Measurements from ENCODE around the gene NHEJ1.

Gene NHEJ1

DNA sequence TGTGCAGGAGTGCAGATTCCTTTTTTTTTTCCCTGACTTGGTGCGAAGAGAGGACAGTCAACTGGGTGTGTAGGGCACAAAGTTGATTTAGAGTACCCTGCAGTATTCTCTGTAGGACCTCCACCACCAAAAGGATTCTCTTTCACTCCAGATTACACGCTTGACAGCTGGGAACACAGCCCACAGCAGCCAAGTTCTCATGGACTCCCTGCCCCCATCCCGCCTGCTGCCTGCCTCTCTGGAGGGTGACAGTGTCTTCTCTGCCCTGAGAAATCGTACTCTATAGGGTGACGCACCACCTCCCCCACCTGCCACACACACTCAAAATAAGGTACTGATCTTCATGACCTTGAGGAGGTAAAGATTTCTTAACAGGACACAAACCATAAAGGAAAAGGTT lies 73.3 kb downstream of the NHEJ1 start:
- DNase-seq (ENCODE audit: low read depth), result no peak

DNA sequence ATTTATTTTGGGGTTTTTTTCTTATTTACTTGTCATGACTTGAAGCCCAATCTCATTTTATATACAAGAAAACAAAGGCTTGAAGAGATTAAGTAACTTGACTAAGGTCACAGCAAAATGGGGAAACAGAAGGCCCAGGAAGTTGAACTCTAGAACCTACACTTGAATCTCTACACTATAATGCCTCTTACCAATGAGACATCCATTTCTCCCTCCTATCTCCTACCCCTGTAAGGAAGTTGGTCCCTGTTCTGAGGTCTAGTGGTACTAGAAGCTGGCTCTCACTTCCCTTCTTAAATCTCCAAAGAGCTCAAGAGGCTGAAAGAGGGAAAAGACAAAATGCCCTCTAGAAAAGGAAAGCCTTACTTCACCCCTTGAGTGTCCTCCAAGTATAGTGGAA lies 74.4 kb downstream of the NHEJ1 start:
- DNase-seq (ENCODE audit: low read depth), result no peak

DNA sequence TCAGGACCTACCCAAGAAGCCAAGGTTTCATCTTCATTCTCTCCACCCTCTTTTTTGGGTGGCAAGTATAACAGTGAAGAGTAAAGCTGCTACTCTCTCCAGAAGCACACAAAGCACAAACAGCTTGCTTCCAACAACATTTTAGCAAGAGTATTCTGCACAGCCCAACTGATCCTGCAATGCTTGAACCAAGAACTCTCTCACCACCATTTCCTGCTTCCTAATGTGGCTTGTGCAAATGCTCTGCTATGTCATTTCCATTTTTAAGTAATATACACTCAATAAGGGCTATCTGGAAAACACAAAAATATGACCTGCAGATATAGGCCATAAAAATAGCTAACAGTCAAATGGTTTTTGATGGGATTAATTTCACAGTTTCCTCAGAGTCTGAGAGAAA lies 75.8 kb downstream of the NHEJ1 start:
- DNase-seq (ENCODE audit: low read depth), result no peak

DNA sequence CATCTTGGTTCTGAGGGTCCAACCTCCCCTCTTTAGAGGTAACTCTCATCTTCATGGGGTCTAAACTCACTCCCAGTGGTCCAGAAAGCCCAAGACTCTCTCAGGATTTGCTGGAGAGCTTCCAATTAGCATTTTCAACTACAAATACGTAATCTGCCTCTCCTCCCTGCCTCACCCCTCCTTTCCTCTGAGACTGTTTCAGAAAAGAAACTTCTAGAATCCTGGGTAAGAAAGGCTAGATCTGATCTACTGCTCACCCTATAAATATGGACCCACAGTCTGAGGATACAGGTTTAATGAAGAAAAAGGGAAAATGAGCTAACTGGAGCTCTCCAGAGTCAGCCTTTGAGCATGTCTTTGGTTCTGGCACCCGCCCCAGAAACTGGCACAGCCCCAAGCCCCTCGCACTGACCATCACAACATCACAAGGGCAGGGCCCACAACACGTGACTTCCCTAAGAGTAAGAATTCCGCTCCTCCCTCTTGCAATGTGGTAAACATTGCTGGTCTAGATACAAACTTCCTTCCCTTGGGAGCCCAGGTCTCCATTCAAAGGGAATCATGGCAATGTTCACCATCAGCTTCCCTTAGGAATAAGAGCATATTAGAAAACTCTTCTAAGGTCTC lies 78.2 kb downstream of the NHEJ1 start:
- DNase-seq (ENCODE audit: low read depth), result no peak

DNA sequence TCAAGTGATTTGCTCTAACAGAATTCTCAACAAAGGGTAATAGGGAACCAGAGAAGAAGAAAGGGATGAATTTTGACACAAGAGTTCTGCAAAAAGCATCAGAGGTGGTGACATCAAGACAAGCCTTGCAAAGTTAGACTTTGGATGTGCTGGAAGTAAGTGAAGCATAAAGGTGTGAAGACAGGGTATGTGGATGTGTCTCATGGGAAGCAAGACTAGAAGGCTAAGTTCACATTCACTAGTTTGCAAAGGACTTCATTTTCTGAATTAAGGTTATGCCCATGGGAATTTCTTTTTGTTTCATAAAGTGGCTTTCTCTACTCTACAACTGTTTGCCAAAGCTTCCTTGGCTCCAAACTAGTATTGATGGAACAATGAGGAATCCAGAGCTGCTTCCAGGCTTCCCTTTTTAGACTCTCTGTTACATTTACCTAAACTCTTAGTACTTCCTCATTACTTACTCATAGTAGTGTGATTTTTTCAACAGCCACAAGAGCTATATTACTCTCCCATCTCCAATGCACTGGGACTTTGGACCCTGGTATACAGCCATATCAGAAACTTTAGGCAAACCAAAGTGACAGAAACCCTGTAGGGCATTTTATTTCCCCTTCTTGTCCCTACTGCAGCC lies 78.8 kb downstream of the NHEJ1 start:
- no peak for DNase-seq (ENCODE audit: low read depth)

DNA sequence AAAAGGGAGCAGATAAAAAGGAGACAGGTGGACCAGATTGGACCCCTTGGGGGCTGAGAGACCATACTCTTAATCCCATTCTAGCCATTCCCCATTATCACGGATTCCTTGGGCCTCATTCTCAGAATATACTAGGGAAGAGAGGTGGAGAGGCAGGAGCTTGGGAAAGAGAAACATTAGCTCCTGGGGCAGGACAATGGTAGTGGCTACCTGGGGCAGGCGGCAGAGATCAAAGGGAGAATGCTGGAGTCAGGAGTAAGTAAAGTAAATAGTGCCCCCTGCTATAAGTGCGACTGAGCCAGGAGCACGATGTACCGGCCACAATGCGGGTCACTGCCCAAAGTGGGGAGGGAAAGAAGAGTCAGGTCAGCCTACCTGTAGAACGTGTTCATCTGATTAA lies 79.5 kb downstream of the NHEJ1 start:
- DNase-seq (ENCODE audit: low read depth), result no peak

DNA sequence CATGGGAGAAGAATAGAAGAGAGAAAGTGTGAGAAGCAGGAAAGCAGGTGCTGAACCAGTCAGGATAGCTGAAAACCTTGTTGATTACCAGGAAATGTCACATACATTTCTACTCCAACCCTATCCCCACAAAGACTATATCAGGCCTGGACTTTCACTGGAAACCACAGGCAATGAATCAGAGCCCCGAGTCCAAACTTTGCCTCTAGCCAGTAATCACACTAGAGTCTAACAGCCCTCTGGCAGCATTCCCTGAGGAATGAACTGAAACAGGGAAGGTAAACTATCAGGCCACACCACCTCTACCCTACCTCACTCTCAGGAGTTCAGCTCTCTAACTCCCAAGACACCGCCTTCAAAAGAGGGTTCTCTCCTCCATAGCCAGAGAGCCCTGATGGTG lies 81.2 kb downstream of the NHEJ1 start:
- peak; percentile 38 for DNase-seq (ENCODE audit: low read depth)

DNA sequence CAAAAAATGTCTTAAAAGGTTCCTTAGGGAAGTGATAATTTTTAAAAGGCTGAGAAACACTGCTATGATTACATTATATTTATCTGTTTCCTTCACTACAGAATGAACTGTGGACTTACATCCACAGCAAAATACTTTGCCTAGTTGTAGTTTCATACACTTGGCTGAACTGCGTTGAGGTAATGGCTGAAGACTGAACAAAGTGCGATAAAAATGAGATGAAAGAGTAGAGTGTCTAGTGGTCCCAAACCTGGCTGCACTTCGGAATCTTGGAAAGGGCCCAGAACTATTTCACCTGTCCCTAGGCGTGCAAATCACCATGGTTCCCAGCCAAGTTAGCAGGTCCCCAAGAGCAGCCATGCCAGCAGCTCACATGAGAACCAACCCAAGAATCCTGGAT lies 81.7 kb downstream of the NHEJ1 start:
- no peak for DNase-seq (ENCODE audit: low read depth)

DNA sequence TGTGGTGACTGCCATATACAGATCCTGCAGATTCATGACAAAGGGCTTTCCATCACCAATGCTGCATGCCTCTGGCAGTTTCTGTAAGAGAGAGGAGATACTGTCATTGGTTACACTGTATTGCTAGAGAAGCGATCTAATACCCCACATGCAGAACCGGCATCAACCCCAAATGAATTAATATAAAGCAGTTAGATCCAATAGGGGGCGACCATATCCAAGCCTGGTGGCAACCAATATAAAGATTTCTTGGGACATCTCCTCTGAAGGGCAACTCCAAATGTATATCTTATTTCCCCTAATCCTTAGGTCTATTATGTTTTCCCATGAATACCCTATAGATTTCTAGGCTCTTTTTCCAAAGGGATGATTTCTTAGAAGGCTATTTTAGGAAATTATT lies 82.5 kb downstream of the NHEJ1 start:
- DNase-seq (ENCODE audit: low read depth), result no peak

DNA sequence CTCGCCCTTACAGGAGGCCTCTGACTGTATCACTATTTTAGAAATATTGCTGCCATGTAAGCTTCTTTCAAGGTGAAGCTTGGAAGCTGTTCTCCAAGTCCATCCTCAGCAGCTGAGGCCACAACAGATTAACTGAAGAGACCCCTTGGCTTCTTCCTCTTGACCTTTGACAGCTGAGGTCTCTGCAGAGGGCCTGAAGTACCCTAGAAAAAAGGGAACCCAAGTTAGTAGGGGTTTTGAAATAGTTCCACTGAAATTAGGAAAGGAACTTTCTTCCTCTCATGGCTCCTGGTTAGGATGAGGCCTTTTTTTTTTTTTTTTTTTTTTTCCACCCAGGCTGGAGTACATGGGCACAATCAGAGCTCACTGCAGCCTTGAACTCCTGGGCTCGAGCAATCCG lies 84.4 kb downstream of the NHEJ1 start:
- DNase-seq (ENCODE audit: low read depth), result no peak

DNA sequence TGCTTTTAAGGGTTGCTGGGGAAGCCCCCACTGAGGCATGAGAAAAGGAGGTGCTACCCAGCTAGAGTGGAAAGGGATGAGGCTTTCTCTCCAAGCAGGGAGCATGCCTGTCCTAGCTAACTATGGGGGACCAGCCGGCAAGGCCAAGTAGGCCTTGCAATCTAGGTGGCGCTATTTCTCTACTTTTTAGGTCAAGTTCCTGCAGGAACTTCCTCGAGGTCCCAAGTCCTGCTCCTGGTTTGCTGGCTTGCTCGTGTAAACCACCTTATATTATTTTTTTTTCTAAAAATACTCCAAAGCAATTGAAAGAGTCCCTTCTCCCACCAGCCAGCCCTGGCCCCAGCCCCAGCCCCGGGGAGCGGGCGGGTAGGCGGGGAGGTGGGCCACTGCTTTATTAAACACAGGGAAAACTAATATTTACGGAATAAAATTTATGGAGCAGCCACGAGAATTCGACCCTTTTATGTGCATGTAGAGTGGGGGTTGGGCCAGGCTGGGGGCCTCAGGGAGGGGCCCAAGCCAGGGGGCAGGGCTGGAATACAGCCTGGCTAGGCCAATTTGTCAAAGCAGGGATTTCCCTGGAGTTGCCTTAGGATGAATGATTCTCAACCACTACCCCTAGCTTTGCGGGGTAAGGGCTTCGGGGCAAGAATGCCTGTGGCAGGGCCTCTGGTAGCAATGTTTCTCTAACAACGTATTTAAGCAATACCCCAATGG lies 87.0 kb downstream of the NHEJ1 start:
- DNase-seq (ENCODE audit: low read depth), result peak; percentile 33

DNA sequence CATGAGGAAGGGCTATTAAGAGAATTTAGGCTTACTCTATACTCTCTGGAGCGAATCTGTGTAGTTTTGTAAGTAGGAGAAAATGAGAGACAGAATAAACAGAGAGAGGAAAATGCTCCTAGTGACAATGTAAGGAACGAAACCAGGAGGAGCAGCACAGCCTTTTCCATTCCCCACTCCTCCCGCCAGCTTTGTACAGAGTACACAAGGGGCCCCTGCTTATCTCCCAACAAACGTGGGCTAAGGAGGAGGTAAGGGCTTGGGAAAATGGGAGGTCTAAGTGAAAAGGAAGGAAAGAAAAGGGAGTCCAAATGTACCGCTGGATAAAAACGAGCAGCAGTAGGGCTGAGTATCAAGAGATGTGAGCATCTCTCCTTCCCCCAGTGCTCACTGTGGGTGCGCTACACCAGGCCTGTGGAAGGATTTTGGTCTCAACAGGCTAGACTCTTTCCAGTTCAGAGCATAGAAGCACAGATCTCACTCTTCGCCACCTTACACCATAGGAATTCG lies 87.8 kb downstream of the NHEJ1 start:
- DNase-seq (ENCODE audit: low read depth), result no peak

DNA sequence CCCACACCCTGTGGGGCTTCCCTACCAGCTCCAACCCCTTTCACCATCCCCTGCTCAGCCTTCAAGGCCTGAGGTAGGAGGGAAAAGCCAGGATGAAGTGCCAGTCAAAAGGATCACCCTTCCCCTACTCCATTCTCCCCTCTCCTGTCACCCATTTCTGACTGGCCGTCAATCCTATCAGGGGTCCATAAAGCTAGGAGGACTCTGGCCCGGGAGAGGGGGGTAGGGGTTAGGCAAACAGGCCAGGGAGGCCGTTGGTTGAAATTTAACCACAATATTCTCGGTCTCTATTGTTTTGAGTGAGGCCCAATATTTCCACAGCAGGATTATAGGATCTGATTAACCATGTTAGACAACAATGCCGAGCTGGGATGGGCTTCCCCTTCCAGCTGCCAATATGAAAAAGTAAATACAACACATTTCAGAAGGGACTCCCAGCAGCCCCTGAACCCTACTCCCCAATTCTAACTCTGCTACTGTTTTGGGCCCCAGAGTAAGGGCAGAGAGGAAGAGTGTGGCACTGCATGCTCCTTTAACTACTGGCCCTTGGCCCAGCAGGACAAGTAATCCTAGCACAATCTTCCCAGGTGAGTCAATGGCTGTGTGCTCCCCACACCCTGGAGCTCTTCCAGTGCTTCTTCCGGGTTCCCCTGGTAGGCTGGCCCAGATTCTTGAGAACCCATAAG lies 89.3 kb downstream of the NHEJ1 start:
- no peak for DNase-seq (ENCODE audit: low read depth)

DNA sequence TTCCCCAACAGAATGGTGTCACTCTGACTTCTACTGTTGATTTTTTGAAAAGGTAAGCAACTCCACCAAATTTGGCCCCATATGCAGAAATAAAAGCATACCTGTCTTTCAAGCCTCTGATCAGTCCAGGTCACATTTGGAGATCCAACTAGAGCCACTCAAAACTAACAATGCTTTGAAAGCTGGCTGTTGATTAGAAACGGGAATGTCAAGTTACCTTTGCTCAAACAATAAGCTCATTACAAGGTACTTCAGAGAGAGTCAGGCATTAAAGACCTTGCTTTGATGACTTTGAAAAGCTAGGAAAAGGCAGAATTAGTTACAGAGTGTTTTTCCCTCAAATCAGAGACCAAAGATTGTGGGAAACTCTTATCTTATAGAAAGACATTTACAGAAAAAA lies 95.1 kb downstream of the NHEJ1 start:
- no peak for DNase-seq (ENCODE audit: low read depth)

DNA sequence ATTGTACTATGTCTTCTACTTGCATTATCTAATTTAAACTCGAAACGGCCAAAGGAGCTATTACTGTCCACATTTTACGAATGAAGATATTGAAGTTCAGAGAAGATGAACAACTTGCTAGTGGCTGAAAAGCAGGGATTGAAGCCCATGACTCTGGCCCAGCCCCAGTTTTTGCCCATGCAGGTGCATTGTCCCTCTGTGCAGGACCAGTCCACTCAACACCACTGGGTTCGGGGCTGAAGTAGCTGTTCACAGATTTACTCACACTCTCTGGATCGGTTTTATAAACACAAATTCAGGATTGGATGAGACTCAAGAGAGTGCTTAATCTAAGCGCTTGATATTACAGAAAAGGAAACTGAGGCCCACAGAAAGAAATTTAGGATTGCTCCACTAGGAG lies 98.5 kb downstream of the NHEJ1 start:
- no peak for DNase-seq (ENCODE audit: low read depth)

DNA sequence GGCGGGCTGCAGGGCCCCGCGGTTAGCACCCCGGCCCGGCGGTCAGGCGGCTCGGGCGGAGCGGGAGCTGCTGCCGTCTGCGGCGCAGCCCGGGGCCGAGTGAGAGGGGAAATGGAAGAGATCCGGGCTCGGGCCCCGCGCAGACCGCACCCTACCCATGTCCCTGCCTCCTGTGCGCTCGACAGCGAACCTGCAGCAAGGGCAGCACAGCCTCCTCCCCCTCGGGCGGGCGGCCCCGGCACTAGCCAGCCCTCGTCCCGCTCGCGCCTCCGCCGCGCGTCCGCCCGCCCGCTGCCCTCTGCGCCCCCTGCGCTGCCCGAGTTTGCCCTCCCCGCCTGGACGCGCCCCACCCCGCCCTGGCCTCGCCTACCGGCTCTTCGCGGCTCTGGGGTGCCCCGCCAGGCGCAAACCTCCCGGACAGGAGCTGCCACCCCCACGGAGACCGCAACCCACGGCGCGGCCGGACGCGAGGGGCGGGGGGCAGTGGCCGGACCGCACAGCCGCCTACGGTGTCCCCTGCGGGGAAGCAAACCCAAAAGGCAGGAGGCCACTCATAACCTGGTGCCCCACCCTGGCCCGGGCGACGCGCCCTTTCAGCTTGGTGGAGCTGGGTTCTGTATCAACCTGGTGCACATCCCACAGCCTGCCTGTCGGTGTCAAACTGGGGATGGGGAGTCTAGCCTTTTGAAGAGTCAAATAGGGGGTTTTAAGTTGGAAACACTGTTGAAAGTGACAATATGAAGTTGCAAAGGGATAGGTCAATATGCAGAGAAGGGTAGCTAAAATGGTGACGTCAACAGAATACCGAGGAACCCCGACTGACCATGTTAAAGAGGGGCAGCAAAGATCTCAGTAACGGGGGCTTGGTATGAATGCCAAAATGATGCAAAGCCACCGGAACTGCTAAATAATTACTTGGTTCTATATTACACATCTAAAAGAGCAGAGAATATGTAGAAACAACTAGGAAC lies 99.5 kb downstream of the NHEJ1 start, which contains the start of gene IHH:
Gene IHH (minus strand): TSS at position 101 of the 971 bp plus-strand sequence. CDS start 454 bp downstream, outside the sequence.
- DNase-seq (ENCODE audit: low read depth), result no peak

DNA sequence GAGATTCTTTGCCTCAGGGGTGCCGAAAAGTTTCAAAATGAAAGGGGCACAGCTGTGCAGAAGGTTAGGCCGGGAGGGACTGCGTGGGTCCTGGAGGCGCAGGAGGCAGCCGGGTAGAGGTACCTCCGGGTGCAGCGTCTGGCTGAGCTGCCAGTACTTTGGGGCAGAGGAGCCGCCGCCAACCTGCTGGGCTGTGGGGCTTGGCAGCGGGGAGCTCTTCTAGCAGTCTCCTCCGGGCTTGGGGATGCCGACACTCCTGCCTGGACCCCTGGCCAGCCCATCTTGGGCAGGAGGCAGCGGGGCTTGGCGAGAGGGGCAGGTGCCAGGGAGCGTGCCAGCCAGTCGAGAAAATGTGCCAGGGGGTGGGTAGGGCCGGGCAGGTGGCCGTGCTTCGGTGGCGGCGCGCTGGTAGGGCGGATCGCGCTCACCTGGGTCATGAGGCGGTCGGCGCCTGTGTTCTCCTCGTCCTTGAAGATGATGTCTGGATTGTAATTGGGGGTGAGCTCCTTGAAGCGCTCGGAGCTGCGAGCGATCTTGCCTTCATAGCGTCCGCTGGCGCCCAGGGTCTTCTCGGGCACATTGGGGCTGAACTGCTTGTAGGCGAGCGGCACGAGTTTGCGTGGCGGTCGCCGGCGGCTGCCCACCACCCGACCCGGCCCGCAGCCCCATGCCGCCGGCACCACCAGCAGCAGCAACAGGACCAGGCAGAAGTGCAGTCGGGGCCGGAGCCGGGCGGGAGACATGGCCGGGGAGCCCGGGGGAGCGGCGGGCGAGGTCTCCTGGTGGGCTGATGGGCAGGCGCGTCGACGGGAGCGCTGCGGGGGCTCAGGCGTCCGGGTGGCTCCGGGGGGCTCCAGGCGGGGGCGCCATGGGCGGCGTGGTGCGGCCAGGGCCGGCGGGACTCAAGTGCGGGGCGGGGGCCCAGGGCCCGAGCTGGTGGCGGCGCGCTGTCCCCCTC lies 100.6 kb downstream of the NHEJ1 start:
- no peak for DNase-seq (ENCODE audit: low read depth)

DNA sequence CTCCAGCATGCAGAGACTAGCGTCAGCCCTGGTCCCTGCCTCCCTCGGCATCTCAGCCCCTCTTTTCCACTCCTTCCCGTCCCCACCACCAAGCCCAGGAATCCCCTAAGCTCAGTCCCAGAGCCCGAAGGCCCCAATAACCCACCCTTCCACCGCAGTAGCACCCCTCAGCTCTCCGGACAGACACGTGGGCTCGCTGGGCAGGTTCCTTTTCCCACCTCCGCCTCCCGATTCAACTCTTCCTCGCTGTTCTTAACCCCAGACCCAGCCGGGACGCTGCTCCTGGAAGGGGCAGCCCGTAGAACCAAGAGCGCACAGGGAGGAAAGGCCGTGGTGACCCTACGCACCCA lies 101.3 kb downstream of the NHEJ1 start:
- no peak for DNase-seq (ENCODE audit: low read depth)

DNA sequence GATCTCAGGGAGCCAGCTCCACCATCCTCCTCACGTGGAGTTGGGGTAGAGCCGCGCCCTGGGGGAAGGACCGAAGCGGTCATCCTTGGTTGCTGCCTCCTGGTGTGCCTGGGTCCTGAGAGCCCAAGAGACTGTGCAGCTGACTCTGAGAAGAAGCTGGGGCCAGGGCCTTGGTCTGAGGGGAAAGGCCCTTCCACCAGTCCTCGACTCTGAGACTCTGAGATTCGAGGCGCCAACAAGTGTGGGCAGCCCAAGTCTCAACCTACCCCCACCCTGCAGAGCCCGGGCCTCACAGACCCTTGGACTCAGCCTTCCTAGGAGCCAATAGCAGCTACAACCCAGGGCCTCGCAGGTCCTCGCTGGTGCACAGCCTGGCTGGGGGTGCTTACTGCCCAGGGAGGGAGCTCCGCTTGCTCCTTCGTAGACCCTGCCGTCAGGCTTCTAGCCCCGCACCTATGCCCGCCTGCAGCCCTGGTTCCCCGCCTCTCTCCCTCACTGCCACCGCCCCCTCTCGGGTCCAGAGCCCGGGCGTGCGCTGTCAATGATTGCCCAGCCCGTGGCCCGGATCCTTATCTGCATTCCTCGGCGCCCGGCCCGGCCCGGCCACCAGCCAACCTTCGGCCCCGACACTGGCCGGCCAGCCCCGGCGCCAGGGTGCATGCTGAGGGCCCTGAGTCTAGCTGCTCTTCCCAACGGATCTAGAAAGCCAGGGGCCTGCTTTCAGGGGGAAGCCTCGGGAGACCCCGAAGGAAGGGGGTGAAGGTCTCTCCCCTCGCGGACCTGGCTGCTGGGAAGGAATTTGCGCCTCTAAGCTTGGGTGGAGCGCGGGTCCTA lies 101.9 kb downstream of the NHEJ1 start:
- no peak for DNase-seq (ENCODE audit: low read depth)

Data from stromal cell of bone marrow (primary cell).